ENCODE results near the gene ALX3.

- TF ChIP-seq POLR2A (IDR thresholded peaks at IDR 0.05; ENCODE audit: low read length) (no peak), GATA1 (IDR thresholded peaks at IDR 0.05; ENCODE audit: low read depth, low read length) (no peak)
These were observed 58.2 kb downstream of the ALX3 start for GRCh38 chr1:110012100-110012780.
